GM12878 (cell line): ENCODE data around the gene CD300E. TPM values are rescaled to one million over a fixed set of nuclear protein-coding genes. Genes with fewer than 3 reads are reported as not detected.

ENCODE experiments used
- ATAC-seq: fragments of 200-7000 bp; cut with Tn5 transposase; 3 replicates; pipeline ENCODE4 v1.9.1; 2020; ENCODE audit warnings: mild to moderate bottlenecking, moderate library complexity
- BruUV-seq: library from RNA; stranded (reverse); fragments of 400-500 nt; replicated peaks from 2 replicates; lab custom pipeline; 2021; lab: Mats Ljungman, UMichigan
- CTCF ChIA-PET: fragments of 300-600 bp; sonication (Branson Sonifier 250); formaldehyde crosslinking; extraction: SDS; loops from one replicate; lab custom pipeline; 2021; ENCODE audit warnings: inconsistent platforms; lab: Yijun Ruan, JAX
- POLR2A ChIA-PET: fragments of 350-600 bp; formaldehyde crosslinking; extraction: SDS; loops from one replicate; lab custom pipeline; 2021; ENCODE audit warnings: inconsistent platforms; lab: Charles Lee
- RAD21 ChIA-PET: fragments of 300-600 bp; sonication (Branson Sonifier 250); formaldehyde crosslinking; loops from one replicate; lab custom pipeline; 2023; ENCODE audit warnings: antibody characterized with exemption; ENCODE audit not compliant: unreplicated experiment; lab: Charles Lee
- SMC1A ChIA-PET: fragments of 300-600 bp; sonication (Branson Sonifier 250); formaldehyde crosslinking; loops from one replicate; lab custom pipeline; 2023; ENCODE audit not compliant: unreplicated experiment, uncharacterized antibody; lab: Charles Lee
- DNase-seq: peaks from one replicate; pipeline ENCODE4 v3.0.0-alpha.2; 2011; ENCODE audit warnings: low read depth, low spot score
- FAIRE-seq: peaks from 3 replicates; lab custom pipeline; 2011; peaks lifted over from hg19 to GRCh38; lab: Jason Lieb, UNC
- H2AFZ ChIP-seq: 2 replicates; pipeline ENCODE4 v1.6.0; 2011; ENCODE audit warnings: low read depth, low read length, control low read depth; ENCODE audit not compliant: control insufficient read depth
- H3K27ac ChIP-seq: 2 replicates; pipeline ENCODE4 v1.5.1; 2011; ENCODE audit warnings: control low read depth; ENCODE audit not compliant: control insufficient read depth, insufficient read depth
- H3K27me3 ChIP-seq, 2 experiments: replicated peaks in 1 of 2; 2 replicates each; pipeline versions ENCODE4 v1.6.0 to v1.6.1; 2011; ENCODE audit warnings: low read length in 1 of 2; ENCODE audit not compliant: control insufficient read depth in 2 of 2, insufficient read depth in 2 of 2
- H3K36me3 ChIP-seq, 2 experiments: 2 replicates each; pipeline ENCODE4 v1.5.1; 2011; ENCODE audit warnings: low read length in 1 of 2; ENCODE audit not compliant: control insufficient read depth in 2 of 2, insufficient read depth in 2 of 2
- H3K4me1 ChIP-seq: 2 replicates; pipeline ENCODE4 v1.6.1; 2011; ENCODE audit warnings: mild to moderate bottlenecking, low read length, moderate library complexity, mixed read lengths; ENCODE audit not compliant: control insufficient read depth, insufficient read depth
- H3K4me2 ChIP-seq: 2 replicates; pipeline ENCODE4 v1.6.0; 2011; ENCODE audit warnings: control low read depth; ENCODE audit not compliant: control insufficient read depth, insufficient read depth
- H3K4me3 ChIP-seq: fragments of 200-600 bp; sonication (generic); 2 replicates; pipeline ENCODE4 v1.5.1; 2016
- H3K79me2 ChIP-seq: 2 replicates; pipeline ENCODE4 v1.6.0; 2011; ENCODE audit warnings: low read length; ENCODE audit not compliant: control insufficient read depth, insufficient read depth
- H3K9ac ChIP-seq: 2 replicates; pipeline ENCODE4 v1.8.0; 2011; ENCODE audit warnings: low read length, control low read depth, mixed read lengths; ENCODE audit not compliant: control insufficient read depth, insufficient read depth
- H3K9me3 ChIP-seq: replicated peaks from 3 replicates; pipeline ENCODE4 v1.5.1; 2011; ENCODE audit warnings: mild to moderate bottlenecking, low read length; ENCODE audit not compliant: control insufficient read depth, insufficient read depth
- H4K20me1 ChIP-seq: 2 replicates; pipeline ENCODE4 v1.6.0; 2011; ENCODE audit not compliant: control insufficient read depth, insufficient read depth
- BCL11A ChIP-seq: IDR thresholded peaks from 2 replicates; pipeline ENCODE4 v1.6.1; 2011; ENCODE audit warnings: low read depth, low read length
- BCL3 ChIP-seq: IDR thresholded peaks from 2 replicates; pipeline ENCODE4 v1.6.1; 2011; ENCODE audit warnings: borderline replicate concordance, low read depth, mild to moderate bottlenecking, moderate library complexity, low read length; ENCODE audit not compliant: insufficient read depth, poor library complexity, severe bottlenecking
- BCLAF1 ChIP-seq: fragments of 450-650 bp; IDR thresholded peaks from 2 replicates; pipeline ENCODE4 v1.6.1; 2017; ENCODE audit warnings: antibody characterized with exemption, mild to moderate bottlenecking, moderate library complexity
- BHLHE40 ChIP-seq, 2 experiments: fragments of 450-650 bp in 1 of 2; IDR thresholded peaks; 2 replicates each; pipeline ENCODE4 v1.6.1; 2011 to 2017; ENCODE audit warnings: low read depth in 2 of 2, borderline replicate concordance in 1 of 2, improper control_type of control experiment in 1 of 2, low read length in 1 of 2, mild to moderate bottlenecking in 1 of 2
- IKZF1 ChIP-seq: fragments of 450-650 bp; conservative IDR thresholded peaks from 2 replicates; pipeline ENCODE4 v1.6.1; 2017; ENCODE audit warnings: antibody characterized with exemption, mild to moderate bottlenecking
- IKZF2 ChIP-seq, 2 experiments: fragments of 450-650 bp; IDR thresholded peaks; 2 replicates each; pipeline ENCODE4 v1.6.1; 2017; ENCODE audit warnings: mild to moderate bottlenecking in 2 of 2, moderate library complexity in 2 of 2
- MEF2B ChIP-seq: fragments of 450-650 bp; IDR thresholded peaks from 2 replicates; pipeline ENCODE4 v1.6.1; 2018; ENCODE audit warnings: mild to moderate bottlenecking, moderate library complexity; ENCODE audit not compliant: partially characterized antibody, poor library complexity, severe bottlenecking
- MTA2 ChIP-seq: fragments of 450-650 bp; IDR thresholded peaks from 2 replicates; pipeline ENCODE4 v1.6.1; 2016; ENCODE audit warnings: low read depth, mild to moderate bottlenecking, moderate library complexity
- NFYA ChIP-seq: IDR thresholded peaks from 2 replicates; pipeline ENCODE4 v1.6.1; 2011; ENCODE audit warnings: low read depth, mild to moderate bottlenecking, low read length, improper control_type of control experiment, borderline replicate concordance
- NR2F1 ChIP-seq: fragments of 450-650 bp; conservative IDR thresholded peaks from 2 replicates; pipeline ENCODE4 v1.6.1; 2017; ENCODE audit warnings: mild to moderate bottlenecking
- POLR2A ChIP-seq: IDR thresholded peaks from 2 replicates; pipeline ENCODE4 v1.6.1; 2011; ENCODE audit warnings: low read depth, mild to moderate bottlenecking, low read length
- WGBS: methylation state at CpG from one replicate; pipeline ENCODE4 v1.1.6; 2016; ENCODE audit warnings: low lambda C conversion rate; ENCODE audit not compliant: insufficient replicate concordance, insufficient coverage; ENCODE audit errors: missing lambda C conversion rate; 5-methylcytosine and 5-hydroxymethylcytosine counted together
- in situ Hi-C: fragments of 300-500 bp; cut with MboI; formaldehyde crosslinking; loops from 9 replicates; pipeline ENCODE4 v1.14.3; 2018; ENCODE audit warnings: mixed read lengths
- intact Hi-C: fragments of 100-400 bp; cut with micrococcal nuclease; formaldehyde crosslinking; loops from one replicate; pipeline ENCODE4 v1.14.2; 2022; ENCODE audit not compliant: unreplicated experiment
- polyA plus RNA-seq, 11 experiments: library from polyadenylated mRNA; depleted of rRNA in 4 of 11; unstranded in 6 of 11; stranded (reverse) in 5 of 11; fragments of >200 nt; fragmentation: Nextera tagmentation in 4 of 11; fragmentation: Illumina TruSeq in 1 of 11; extraction: Ambion mirVana in 4 of 11; extraction: Trizol in 1 of 11; gene quantifications; 1 replicate in 1 of 11; 2 replicates in 10 of 11; pipeline versions ENCODE4 v1.2.1 to v1.2.3, GENCODE V29; 2011 to 2016; ENCODE audit warnings: inconsistent platforms in 2 of 11, missing spikeins in 2 of 11, low read depth in 1 of 11
- total RNA-seq, 4 experiments: library from RNA; depleted of rRNA in 3 of 4; stranded (reverse); fragments of >200 nt in 3 of 4; fragmentation: Illumina TruSeq in 1 of 4; extraction: Trizol in 1 of 4; gene quantifications; 2 replicates each; pipeline versions ENCODE4 v1.2.1 to v1.2.3, GENCODE V29; 2013 to 2021

CD300E gene
- total and polyA plus RNA-seq, 10 of the 15 experiments (the other 5 are each of a cell fraction or from before 2014, with no cell fraction given) = not detected

- peaks cover 15% of the 10 kb centered on the region for H3K4me1 ChIP-seq
- no peak for FAIRE-seq
- no peak overlapping the region for H3K4me2 ChIP-seq
- H2AFZ ChIP-seq = no peak overlapping the region
- TF ChIP-seq MEF2B = peak; percentile 80
- no peak for TF ChIP-seq POLR2A
- TF ChIP-seq IKZF1 = peak; percentile 34
- TF ChIP-seq NFYA = no peak
- no peak for TF ChIP-seq BCL3
- peak; percentile 97 for TF ChIP-seq NR2F1
- TF ChIP-seq BCL11A = peak; percentile 14; the same call in 1 of the 2 replicates
- peak; percentile 38; the same call in 1 of the 2 replicates for TF ChIP-seq MTA2
- 0 out of 4 replicates have a peak, but pooled peaks of 1 of the 2 experiments have one; percentile 16 for TF ChIP-seq BHLHE40 (IDR thresholded peaks at IDR 0.05; ENCODE audit: borderline replicate concordance in 1 of 2, low read depth in 2 of 2, low read length in 1 of 2)
- TF ChIP-seq IKZF2 (IDR thresholded peaks at IDR 0.05) = peak in 1 of 2 experiments; percentile 29; a peak in 1 of 4 replicates
- no peak for TF ChIP-seq BCLAF1
- 4% methylated on average over 2 of the region's 2 CpGs for WGBS
- H4K20me1 ChIP-seq = no peaks in the 10 kb centered on the region; the same call in 1 of the 2 replicates
- H3K27ac ChIP-seq = no peak overlapping the region
- no peaks in the 10 kb centered on the region for H3K9me3 ChIP-seq
- H3K9ac ChIP-seq = no peak overlapping the region
- H3K79me2 ChIP-seq = no peaks in the 10 kb centered on the region
- ChIA-PET SMC1A (interaction anchor here (0.9 to 1.8 kb wide), 7 partner anchors 12 to 79 kb away, joined by 3 to 5 read pairs (median 3); no protein-coding TSS in a partner anchor), POLR2A (interaction anchor here (1.1 kb wide), 1 partner anchor 41 kb away, joined by 3 read pairs; no protein-coding TSS in a partner anchor), CTCF (interaction anchor here (0.6 to 1.9 kb wide), 10 partner anchors 9 to 285 kb away, joined by 3 to 5 read pairs (median 3); no protein-coding TSS in a partner anchor), RAD21 (interaction anchor here (0.7 to 1.6 kb wide), 4 partner anchors 12 to 83 kb away, joined by 3 to 5 read pairs (median 4); partner anchors contain the start of gene CD300H)
- H3K4me3 ChIP-seq = no peak overlapping the region
- DNase-seq = no peak
- BruUV-seq = no TSS peak
- in situ Hi-C loops (no loop called here), intact Hi-C loops (loop anchor here (5.0 kb wide), 1 partner anchor 78 kb away; the partner anchor contains the start of gene CD300H)
- H3K36me3 ChIP-seq = no peaks in the 10 kb centered on the region
- H3K27me3 ChIP-seq = no peaks in the 10 kb centered on the region; a peak in 2 of 4 replicates
- ATAC-seq = no peak
These were observed 21.5 kb upstream of the CD300E start for GRCh38 chr17:74645010-74645409.
